Fibroblast of lung (primary cell): ENCODE results near the gene GABRB3.
"Not testable (repeated sequence)": the region's sequence is repeated elsewhere in the genome, so short reads cannot be mapped to it uniquely, and the experiment has no call there.

Experiments used
- EZH2 ChIP-seq: IDR thresholded peaks from 2 replicates; pipeline ENCODE4 v1.5.1; 2012; ENCODE audit warnings: low read length, control low read depth, mild to moderate bottlenecking; ENCODE audit errors: missing control alignments
- TF ChIP-seq, protein P1 (sequence below), 2 donors: IDR thresholded peaks in 1 of 2; conservative IDR thresholded peaks in 1 of 2; 1 replicate in 1 of 2; 2 replicates in 1 of 2; pipeline ENCODE4 v1.5.1; 2011 to 2012; ENCODE audit warnings: low read length in 2 of 2, control low read depth in 1 of 2, inconsistent platforms in 1 of 2, low read depth in 1 of 2, mild to moderate bottlenecking in 1 of 2

DNA sequence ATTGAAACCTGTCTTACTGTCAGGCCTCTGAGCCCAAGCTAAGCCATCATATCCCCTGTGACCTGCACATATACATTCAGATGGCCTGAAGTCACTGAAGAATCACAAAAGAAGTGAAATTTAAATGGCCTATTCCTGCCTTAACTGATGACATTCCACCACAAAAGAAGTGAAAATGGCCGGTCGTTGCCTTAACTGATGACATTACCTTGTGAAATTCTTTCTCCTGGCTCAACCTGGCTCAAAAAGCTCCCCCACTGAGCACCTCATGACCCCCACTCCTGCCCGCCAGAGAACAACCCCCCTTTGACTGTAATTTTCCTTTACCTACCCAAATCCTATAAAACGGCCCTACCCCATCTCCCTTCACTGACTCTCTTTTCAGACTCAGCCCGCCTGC is 53.0 kb downstream of the GABRB3 start:
- TF ChIP-seq, protein P1, sequence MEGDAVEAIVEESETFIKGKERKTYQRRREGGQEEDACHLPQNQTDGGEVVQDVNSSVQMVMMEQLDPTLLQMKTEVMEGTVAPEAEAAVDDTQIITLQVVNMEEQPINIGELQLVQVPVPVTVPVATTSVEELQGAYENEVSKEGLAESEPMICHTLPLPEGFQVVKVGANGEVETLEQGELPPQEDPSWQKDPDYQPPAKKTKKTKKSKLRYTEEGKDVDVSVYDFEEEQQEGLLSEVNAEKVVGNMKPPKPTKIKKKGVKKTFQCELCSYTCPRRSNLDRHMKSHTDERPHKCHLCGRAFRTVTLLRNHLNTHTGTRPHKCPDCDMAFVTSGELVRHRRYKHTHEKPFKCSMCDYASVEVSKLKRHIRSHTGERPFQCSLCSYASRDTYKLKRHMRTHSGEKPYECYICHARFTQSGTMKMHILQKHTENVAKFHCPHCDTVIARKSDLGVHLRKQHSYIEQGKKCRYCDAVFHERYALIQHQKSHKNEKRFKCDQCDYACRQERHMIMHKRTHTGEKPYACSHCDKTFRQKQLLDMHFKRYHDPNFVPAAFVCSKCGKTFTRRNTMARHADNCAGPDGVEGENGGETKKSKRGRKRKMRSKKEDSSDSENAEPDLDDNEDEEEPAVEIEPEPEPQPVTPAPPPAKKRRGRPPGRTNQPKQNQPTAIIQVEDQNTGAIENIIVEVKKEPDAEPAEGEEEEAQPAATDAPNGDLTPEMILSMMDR (conservative IDR thresholded peaks at IDR 0.05 in 1 of 2, IDR thresholded peaks at IDR 0.05 in 1 of 2; ENCODE audit: low read depth in 1 of 2, low read length in 2 of 2): not testable (repeated sequence)
- TF ChIP-seq EZH2: not testable (repeated sequence)
